Panc1 (cell line): Measurements from ENCODE around the gene CHCHD6. TPM values are rescaled to one million over a fixed set of nuclear protein-coding genes. Genes with fewer than 3 reads are reported as not detected.

Experiments used
- ATAC-seq: fragments of 200-7000 bp; cut with Tn5 transposase; 2 replicates; pipeline ENCODE4 v1.9.1; 2020; ENCODE audit warnings: mild to moderate bottlenecking, moderate library complexity
- BruUV-seq: library from RNA; stranded (reverse); fragments of 400-500 nt; replicated peaks from 2 replicates; lab custom pipeline; 2021; lab: Mats Ljungman, UMichigan
- CTCF ChIA-PET: fragments of 300-600 bp; sonication (Branson Sonifier 250); formaldehyde crosslinking; loops from one replicate; lab custom pipeline; 2022; ENCODE audit warnings: antibody characterized with exemption; lab: Charles Lee
- POLR2A ChIA-PET: fragments of 300-600 bp; sonication (Branson Sonifier 250); formaldehyde crosslinking; loops from one replicate; lab custom pipeline; 2022; ENCODE audit warnings: antibody characterized with exemption; lab: Charles Lee
- DNase-seq: peaks from one replicate; pipeline ENCODE4 v3.0.0-alpha.2; 2010; ENCODE audit warnings: low read depth, low spot score
- H3K27ac ChIP-seq: 2 replicates; pipeline ENCODE4 v1.5.1; 2011; ENCODE audit warnings: mild to moderate bottlenecking, low read length, inconsistent platforms
- H3K27me3 ChIP-seq: fragments of 200-500 bp; sonication (Bioruptor generic); 2 replicates; pipeline ENCODE4 v1.6.0; 2014; ENCODE audit warnings: low read length, inconsistent platforms; ENCODE audit not compliant: control insufficient read depth, insufficient read depth
- H3K36me3 ChIP-seq: fragments of 200-500 bp; sonication (Bioruptor generic); 2 replicates; pipeline ENCODE4 v1.5.1; 2014; ENCODE audit warnings: inconsistent platforms, mild to moderate bottlenecking, low read length, moderate library complexity; ENCODE audit not compliant: control insufficient read depth, insufficient read depth
- H3K4me1 ChIP-seq: 2 replicates; pipeline ENCODE4 v1.5.1; 2011; ENCODE audit warnings: inconsistent platforms, mild to moderate bottlenecking, low read length, moderate library complexity; ENCODE audit not compliant: control insufficient read depth, insufficient read depth
- H3K4me3 ChIP-seq, 2 experiments: 2 replicates each; pipeline ENCODE4 v1.5.1; 2011 to 2012; ENCODE audit warnings: low read depth in 2 of 2, low read length in 2 of 2, mild to moderate bottlenecking in 2 of 2, inconsistent platforms in 1 of 2, moderate library complexity in 1 of 2
- H3K9me3 ChIP-seq: fragments of 200-500 bp; sonication (Bioruptor generic); 2 replicates; pipeline ENCODE4 v1.5.1; 2014; ENCODE audit warnings: low read depth, mild to moderate bottlenecking, inconsistent platforms, low read length, moderate library complexity; ENCODE audit not compliant: control insufficient read depth, insufficient read depth
- CTCF ChIP-seq: fragments of 450-650 bp; IDR thresholded peaks from 2 replicates; pipeline ENCODE4 v1.5.1; 2017; ENCODE audit warnings: mild to moderate bottlenecking
- POLR2AphosphoS5 ChIP-seq: IDR thresholded peaks from 2 replicates; pipeline ENCODE4 v1.6.1; 2012; ENCODE audit warnings: mild to moderate bottlenecking, low read depth, low read length, moderate library complexity
- REST ChIP-seq, 2 experiments: IDR thresholded peaks; 2 replicates each; pipeline ENCODE4 v1.6.1; 2011 to 2012; ENCODE audit warnings: low read depth in 2 of 2, control low read depth in 1 of 2, low read length in 1 of 2, mild to moderate bottlenecking in 1 of 2, moderate library complexity in 1 of 2; ENCODE audit not compliant: insufficient read depth in 1 of 2
- SIN3A ChIP-seq: IDR thresholded peaks from 2 replicates; pipeline ENCODE4 v1.6.1; 2012; ENCODE audit warnings: low read depth, mild to moderate bottlenecking, low read length, moderate library complexity, borderline replicate concordance; ENCODE audit not compliant: insufficient read depth
- TCF7L2 ChIP-seq: IDR thresholded peaks from 2 replicates; pipeline ENCODE4 v1.6.1; 2011; ENCODE audit warnings: mild to moderate bottlenecking, low read depth, low read length, inconsistent platforms
- in situ Hi-C: cut with HindIII; loops from 2 replicates; pipeline ENCODE4 v1.10.0; 2016; ENCODE audit warnings: low sequenced_read_pairs, low pct_unique_long_range_greater_than_20kb
- intact Hi-C: fragments of 100-400 bp; cut with micrococcal nuclease; formaldehyde crosslinking; loops from one replicate; pipeline ENCODE4 v1.10.0; 2022; ENCODE audit not compliant: unreplicated experiment
- total RNA-seq: library from RNA; stranded (reverse); gene quantifications from one replicate; pipeline ENCODE4 v1.2.1, GENCODE V29; 2021; ENCODE audit not compliant: unreplicated experiment

Gene CHCHD6
- total RNA-seq, 1 experiment from 2014 or later = 31.5 TPM

GRCh38 chr3:126885425-126885824 lies 181.4 kb downstream of the CHCHD6 start:
- Histone ChIP-seq H3K9me3 (no peaks in the 10 kb centered on the region), H3K36me3 (no peaks in the 10 kb centered on the region), H3K4me3 (no peak overlapping the region), H3K4me1 (no peaks in the 10 kb centered on the region), H3K27me3 (no peaks in the 10 kb centered on the region), H3K27ac (no peak overlapping the region)
- no peak for DNase-seq
- CTCF ChIA-PET = no interaction called here
- TF ChIP-seq REST (IDR thresholded peaks at IDR 0.05; ENCODE audit: insufficient read depth in 1 of 2, low read depth in 2 of 2, low read length in 1 of 2) = no peak
- ATAC-seq = no peak
- no TSS peak for BruUV-seq
- intact Hi-C loops = no loop called here
- POLR2A ChIA-PET = no interaction called here
- in situ Hi-C loops = no loop called here

- no peaks in the 10 kb centered on the region for H3K36me3 ChIP-seq
- no peak overlapping the region for H3K4me3 ChIP-seq
- intact Hi-C loops = no loop called here
- no peaks in the 10 kb centered on the region for H3K4me1 ChIP-seq
- H3K27ac ChIP-seq = no peak overlapping the region
- H3K9me3 ChIP-seq = no peaks in the 10 kb centered on the region
- ChIA-PET CTCF (no interaction called here), POLR2A (no interaction called here)
- H3K27me3 ChIP-seq = no peaks in the 10 kb centered on the region
- no peak for TF ChIP-seq CTCF
- no peak for TF ChIP-seq TCF7L2
- no peak for TF ChIP-seq REST (IDR thresholded peaks at IDR 0.05; ENCODE audit: insufficient read depth in 1 of 2, low read depth in 2 of 2, low read length in 1 of 2)
- TF ChIP-seq POLR2AphosphoS5 = no peak
- no peak for TF ChIP-seq SIN3A
- ATAC-seq (no peak), DNase-seq (no peak)
- no TSS peak for BruUV-seq
- in situ Hi-C loops = no loop called here
Measured at GRCh38 chr3:126886217-126886616, 182.2 kb downstream of the CHCHD6 start.
